Neuronal stem cell (in vitro differentiated cells): Measurements from ENCODE around the gene HOXD4.

Experiments
- DNase-seq: peaks from one replicate; pipeline ENCODE4 v3.0.0-alpha.2; 2013; ENCODE audit warnings: low spot score
- H2AFZ ChIP-seq: one replicate; pipeline ENCODE4 v1.6.1; 2013; ENCODE audit warnings: mild to moderate bottlenecking, low read length, inconsistent platforms
- H2AK5ac ChIP-seq: 2 replicates; pipeline ENCODE4 v1.6.1; 2013; ENCODE audit warnings: low read depth, mild to moderate bottlenecking, inconsistent platforms, low read length, moderate library complexity, mixed read lengths
- H2BK120ac ChIP-seq: 2 replicates; pipeline ENCODE4 v1.6.1; 2013; ENCODE audit warnings: low read depth, mild to moderate bottlenecking, inconsistent platforms, low read length, moderate library complexity, mixed read lengths
- H2BK12ac ChIP-seq: one replicate; pipeline ENCODE4 v1.6.1; 2013; ENCODE audit warnings: low read length, inconsistent platforms
- H2BK15ac ChIP-seq: 2 replicates; pipeline ENCODE4 v1.6.1; 2013; ENCODE audit warnings: mild to moderate bottlenecking, low read length, inconsistent platforms, mixed read lengths
- H2BK5ac ChIP-seq: one replicate; pipeline ENCODE4 v1.6.1; 2013; ENCODE audit warnings: inconsistent platforms, mild to moderate bottlenecking, low read length, moderate library complexity
- H3K14ac ChIP-seq: one replicate; pipeline ENCODE4 v1.6.1; 2013; ENCODE audit warnings: low read length, inconsistent platforms
- H3K18ac ChIP-seq: 2 replicates; pipeline ENCODE4 v1.6.1; 2013; ENCODE audit warnings: low read length, inconsistent platforms
- H3K23ac ChIP-seq: 2 replicates; pipeline ENCODE4 v1.6.1; 2013; ENCODE audit warnings: low read depth, mild to moderate bottlenecking, mixed read lengths, low read length, inconsistent platforms; ENCODE audit not compliant: poor library complexity
- H3K27ac ChIP-seq: replicated peaks from 3 replicates; pipeline ENCODE4 v1.5.1; 2013; ENCODE audit warnings: low read length, inconsistent platforms
- H3K27me3 ChIP-seq, 3 experiments: 2 replicates each; pipeline ENCODE4 v1.6.1; 2013; ENCODE audit warnings: low read length in 3 of 3, mild to moderate bottlenecking in 2 of 3, inconsistent platforms in 1 of 3, low read depth in 1 of 3, mixed read lengths in 1 of 3, moderate library complexity in 1 of 3; ENCODE audit not compliant: control insufficient read depth in 3 of 3, insufficient read depth in 3 of 3
- H3K36me3 ChIP-seq, 2 donors: replicated peaks in 1 of 2; 2 replicates each; pipeline ENCODE4 v1.6.1; 2013; ENCODE audit warnings: low read length in 2 of 2; ENCODE audit not compliant: control insufficient read depth in 2 of 2, insufficient read depth in 2 of 2
- H3K4ac ChIP-seq: 2 replicates; pipeline ENCODE4 v1.6.1; 2013; ENCODE audit warnings: inconsistent platforms, mild to moderate bottlenecking, low read length, moderate library complexity
- H3K4me1 ChIP-seq, 2 donors: 1 replicate in 1 of 2; 2 replicates in 1 of 2; pipeline ENCODE4 v1.6.1; 2013; ENCODE audit warnings: low read length in 2 of 2, low read depth in 1 of 2; ENCODE audit not compliant: control insufficient read depth in 2 of 2, insufficient read depth in 1 of 2
- H3K4me2 ChIP-seq: one replicate; pipeline ENCODE4 v1.6.1; 2013; ENCODE audit warnings: mild to moderate bottlenecking, low read length, inconsistent platforms; ENCODE audit not compliant: insufficient read depth, poor library complexity, severe bottlenecking
- H3K4me3 ChIP-seq, 2 donors: 2 replicates each; pipeline ENCODE4 v1.5.1; 2013; ENCODE audit warnings: low read length in 2 of 2, mild to moderate bottlenecking in 2 of 2, inconsistent platforms in 1 of 2, moderate library complexity in 1 of 2
- H3K79me1 ChIP-seq: one replicate; pipeline ENCODE4 v1.6.1; 2013; ENCODE audit warnings: low read depth, mild to moderate bottlenecking, inconsistent platforms, low read length, moderate library complexity
- H3K9ac ChIP-seq: one replicate; pipeline ENCODE4 v1.6.1; 2013; ENCODE audit warnings: mild to moderate bottlenecking, low read depth, low read length, inconsistent platforms; ENCODE audit not compliant: poor library complexity
- H3K9me3 ChIP-seq, 2 donors: replicated peaks in 1 of 2; 2 replicates each; pipeline versions ENCODE3 to v1.6.1; 2013; ENCODE audit warnings: low read length in 2 of 2, mild to moderate bottlenecking in 2 of 2, inconsistent platforms in 1 of 2, low read depth in 1 of 2, mixed read lengths in 1 of 2, moderate library complexity in 1 of 2; ENCODE audit not compliant: control insufficient read depth in 2 of 2, insufficient read depth in 1 of 2
- H4K8ac ChIP-seq: one replicate; pipeline ENCODE4 v1.6.1; 2013; ENCODE audit warnings: low read depth, mild to moderate bottlenecking, inconsistent platforms, low read length, moderate library complexity
- H4K91ac ChIP-seq: one replicate; pipeline ENCODE4 v1.6.1; 2013; ENCODE audit warnings: low read length, low read depth, mild to moderate bottlenecking, inconsistent platforms; ENCODE audit not compliant: poor library complexity
- WGBS, 2 donors: extraction: QIAGEN DNeasy Blood & Tissue Kit; methylation state at CpG; one replicate each; pipeline ENCODE4 v1.1.7; 2013; ENCODE audit warnings: missing lambda C conversion rate in 2 of 2, mixed read lengths in 1 of 2; ENCODE audit not compliant: insufficient read length in 2 of 2, insufficient replicate concordance in 1 of 2; ENCODE audit errors: extremely low coverage in 2 of 2; 5-methylcytosine and 5-hydroxymethylcytosine counted together

Gene HOXD4

DNA sequence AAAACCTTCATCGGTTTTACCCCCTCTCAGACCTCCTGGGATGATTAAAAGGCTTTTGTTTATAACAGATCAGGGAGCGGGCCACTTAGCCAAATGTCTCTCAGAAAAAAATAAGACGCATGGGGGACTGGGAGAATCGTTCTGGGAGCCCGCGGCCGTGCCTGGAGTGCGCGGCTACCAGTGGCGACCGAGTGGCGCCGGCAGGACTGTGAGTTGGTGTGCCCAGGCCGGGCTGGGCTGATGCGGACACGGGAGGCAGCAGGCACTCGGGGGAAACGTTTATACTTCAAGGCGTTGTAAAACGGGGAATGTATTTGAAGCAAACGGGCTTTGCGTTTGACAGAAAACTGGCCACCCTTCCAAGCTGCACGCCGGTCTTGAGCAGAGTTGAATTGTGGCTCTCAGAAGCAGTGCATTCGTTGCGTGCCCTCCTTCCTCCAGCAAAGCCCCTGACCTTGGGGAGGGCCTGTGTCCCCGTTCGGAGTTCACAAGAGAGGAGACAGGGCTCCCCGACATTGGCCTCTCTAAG is 39.4 kb upstream of the HOXD4 start:
- H3K79me1 ChIP-seq, result no peaks in the 10 kb centered on the region
- H4K8ac ChIP-seq, result no peak overlapping the region
- H3K4me1 ChIP-seq, result peaks cover 0 to 1% of the 10 kb centered on the region in 2 donors
- H3K4me3 ChIP-seq, result no peak overlapping the region
- no peak overlapping the region for H3K27ac ChIP-seq
- H2AK5ac ChIP-seq, result no peak overlapping the region
- H2AFZ ChIP-seq, result no peak overlapping the region
- H2BK120ac ChIP-seq, result no peak overlapping the region
- no peak overlapping the region for H3K18ac ChIP-seq
- no peak overlapping the region for H3K14ac ChIP-seq
- no peak overlapping the region for H2BK12ac ChIP-seq
- H4K91ac ChIP-seq, result no peak overlapping the region
- peaks cover 4% of the 10 kb centered on the region in 2 donors for H3K9me3 ChIP-seq
- no peak overlapping the region for H3K23ac ChIP-seq
- H2BK5ac ChIP-seq, result no peak overlapping the region
- no peak overlapping the region for H3K4ac ChIP-seq
- H3K36me3 ChIP-seq, result no peaks in the 10 kb centered on the region
- peaks cover 51 to 98% (median 96%) of the 10 kb centered on the region in 3 experiments for H3K27me3 ChIP-seq
- H2BK15ac ChIP-seq, result no peak overlapping the region
- no peak overlapping the region for H3K4me2 ChIP-seq
- WGBS, 2 donors, result no CpG with 5 or more reads among the region's 29 CpGs
- DNase-seq, result no peak
- H3K9ac ChIP-seq, result peak overlapping the region; percentile 60

DNA sequence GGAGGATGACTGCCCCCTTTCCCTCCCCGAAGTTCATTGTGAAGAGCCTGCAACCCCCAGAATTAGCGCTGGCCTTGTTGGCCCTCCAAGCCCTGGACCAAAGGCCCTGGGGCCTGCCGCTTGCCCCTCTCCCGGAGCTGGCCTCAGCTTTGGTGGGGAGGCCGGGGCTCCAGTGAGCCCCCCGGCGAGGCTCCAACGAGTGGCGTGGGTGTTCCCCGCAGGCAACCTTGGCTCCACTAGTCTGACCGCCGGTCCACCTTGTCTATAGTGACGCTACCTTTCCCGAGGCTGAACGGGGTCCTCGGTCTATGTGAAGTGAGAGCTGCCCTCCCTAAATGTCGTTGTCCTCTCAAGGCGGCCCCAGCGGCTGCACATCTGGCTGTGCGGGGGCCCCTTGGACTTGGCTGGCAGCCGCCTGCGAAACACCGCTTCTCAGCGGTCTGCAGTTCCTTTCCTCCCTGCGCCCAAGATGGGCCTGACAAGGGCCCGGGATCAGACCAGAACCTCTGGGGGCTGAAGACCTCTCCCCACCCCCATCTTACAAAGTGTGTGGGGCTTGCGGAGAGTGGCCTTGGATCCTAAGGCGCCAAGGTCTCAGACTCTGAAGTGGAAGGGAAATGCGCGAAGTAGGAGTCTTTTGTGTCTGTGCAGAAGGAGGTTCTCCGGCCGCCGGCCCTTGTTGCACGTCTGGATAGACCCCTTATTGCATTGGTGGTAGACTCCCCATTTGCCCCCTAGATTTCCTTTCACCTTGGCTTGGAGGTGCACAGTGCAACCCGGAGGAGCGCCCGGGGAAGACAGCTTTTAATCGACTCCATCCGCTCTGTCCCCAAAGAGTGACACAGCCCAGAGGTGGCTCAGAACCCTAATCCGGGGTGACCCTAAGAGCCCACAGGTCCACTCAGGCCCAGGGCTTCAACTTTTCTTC is 38.7 kb upstream of the HOXD4 start:
- Histone ChIP-seq H3K79me1 (no peaks in the 10 kb centered on the region), H3K9ac (no peak overlapping the region), H2AFZ (no peak overlapping the region), H3K4ac (no peak overlapping the region), H2BK15ac (no peak overlapping the region), H3K4me2 (no peak overlapping the region), H2BK120ac (no peak overlapping the region), H3K36me3 (no peaks in the 10 kb centered on the region), H4K91ac (no peak overlapping the region), H3K14ac (no peak overlapping the region), H3K27ac (no peak overlapping the region), H3K27me3 (peaks cover 49 to 99% (median 97%) of the 10 kb centered on the region in 3 experiments), H3K9me3 (peaks cover 5 to 7% of the 10 kb centered on the region in 2 donors), H2BK5ac (no peak overlapping the region), H3K18ac (no peak overlapping the region), H3K4me1 (no peaks in the 10 kb centered on the region), H4K8ac (no peak overlapping the region), H3K4me3 (no peak overlapping the region), H2BK12ac (no peak overlapping the region), H2AK5ac (no peak overlapping the region), H3K23ac (no peak overlapping the region)
- DNase-seq, result no peak
- WGBS, 2 donors, result no CpG with 5 or more reads among the region's 40 CpGs

DNA sequence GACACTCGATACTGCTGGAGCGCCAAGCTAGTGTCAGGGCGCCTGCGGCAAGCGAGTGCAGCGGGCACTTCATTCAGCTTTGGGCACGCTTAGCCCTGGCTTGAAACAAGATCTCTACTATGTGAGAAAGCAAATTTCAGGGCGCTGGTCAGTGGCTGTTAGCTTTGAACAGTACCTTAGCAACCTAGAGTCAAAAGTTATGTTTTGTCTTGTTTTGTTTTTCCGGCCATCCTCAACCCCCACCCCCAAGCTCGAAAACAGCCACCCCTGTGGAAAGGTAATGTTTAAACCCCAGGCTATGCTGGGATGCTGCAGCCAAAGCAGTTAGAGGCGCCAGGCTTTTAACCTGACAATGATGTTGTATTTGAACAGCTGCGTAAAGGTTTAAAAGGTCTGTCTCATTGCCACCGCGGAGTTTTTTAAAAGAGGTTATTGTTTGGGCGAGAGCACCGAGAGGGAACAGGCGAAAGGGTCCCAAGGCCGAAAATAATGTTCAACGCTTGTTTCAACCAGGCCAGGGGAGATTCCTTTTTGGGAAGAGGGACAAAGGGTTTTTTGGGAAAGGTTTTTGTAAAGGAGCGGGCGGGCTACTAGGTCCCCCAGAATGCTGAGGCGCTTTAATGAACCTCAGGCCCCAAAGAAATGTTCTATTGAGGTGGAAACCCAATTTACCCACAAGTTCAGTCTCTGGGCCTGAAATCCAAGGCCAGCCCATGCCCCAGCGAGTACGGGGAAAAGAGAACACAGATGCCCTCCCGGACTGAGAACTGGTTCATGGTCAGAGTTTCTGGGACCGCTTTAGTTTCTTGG is 37.0 kb upstream of the HOXD4 start:
- no peak overlapping the region for H3K4ac ChIP-seq
- H3K36me3 ChIP-seq, result no peaks in the 10 kb centered on the region
- no CpG with 5 or more reads among the region's 26 CpGs for WGBS, 2 donors
- no peak overlapping the region for H2BK5ac ChIP-seq
- H3K9ac ChIP-seq, result no peak overlapping the region
- H3K23ac ChIP-seq, result no peak overlapping the region
- H4K8ac ChIP-seq, result no peak overlapping the region
- H3K14ac ChIP-seq, result no peak overlapping the region
- H3K4me2 ChIP-seq, result no peak overlapping the region
- no peak overlapping the region for H3K4me3 ChIP-seq
- H3K27ac ChIP-seq, result no peak overlapping the region
- peaks cover 5 to 7% of the 10 kb centered on the region in 2 donors for H3K9me3 ChIP-seq
- no peak overlapping the region for H4K91ac ChIP-seq
- H3K79me1 ChIP-seq, result no peaks in the 10 kb centered on the region
- no peaks in the 10 kb centered on the region for H3K4me1 ChIP-seq
- no peak overlapping the region for H2BK120ac ChIP-seq
- no peak overlapping the region for H3K18ac ChIP-seq
- no peak for DNase-seq
- H2AFZ ChIP-seq, result no peak overlapping the region
- H2BK15ac ChIP-seq, result no peak overlapping the region
- peaks cover 43 to 99% (median 96%) of the 10 kb centered on the region in 3 experiments for H3K27me3 ChIP-seq
- no peak overlapping the region for H2AK5ac ChIP-seq
- H2BK12ac ChIP-seq, result no peak overlapping the region
